ENCODE results near the gene CEP83.

CEP83 gene

GRCh38 chr12:94304012-94304411 is 155.7 kb downstream of the CEP83 start:
- Histone ChIP-seq H3K27me3 (ENCODE audit: control insufficient read depth, low read length) (no peaks in the 10 kb centered on the region), H4K20me1 (ENCODE audit: control insufficient read depth, insufficient read depth, low read depth, low read length) (no peaks in the 10 kb centered on the region), H3K4me3 (ENCODE audit: low read length) (no peak overlapping the region), H3K9me2 (replicated peaks; ENCODE audit: control insufficient read depth, low read length) (no peaks in the 10 kb centered on the region), H3K27ac (ENCODE audit: low read depth, low read length) (no peak overlapping the region), H3F3A (ENCODE audit: control insufficient read depth, insufficient read depth) (no peaks in the 10 kb centered on the region), H3K36me3 (ENCODE audit: control insufficient read depth, low read length) (peaks cover 48% of the 10 kb centered on the region), H3K9me3 (ENCODE audit: control insufficient read depth, insufficient read depth, low read length) (no peaks in the 10 kb centered on the region), H3K79me2 (ENCODE audit: control insufficient read depth, low read length) (no peaks in the 10 kb centered on the region), H3K4me2 (ENCODE audit: low read length) (no peak overlapping the region), H3K4me1 (ENCODE audit: control insufficient read depth, low read length) (no peaks in the 10 kb centered on the region)
- TF ChIP-seq, protein P1, sequence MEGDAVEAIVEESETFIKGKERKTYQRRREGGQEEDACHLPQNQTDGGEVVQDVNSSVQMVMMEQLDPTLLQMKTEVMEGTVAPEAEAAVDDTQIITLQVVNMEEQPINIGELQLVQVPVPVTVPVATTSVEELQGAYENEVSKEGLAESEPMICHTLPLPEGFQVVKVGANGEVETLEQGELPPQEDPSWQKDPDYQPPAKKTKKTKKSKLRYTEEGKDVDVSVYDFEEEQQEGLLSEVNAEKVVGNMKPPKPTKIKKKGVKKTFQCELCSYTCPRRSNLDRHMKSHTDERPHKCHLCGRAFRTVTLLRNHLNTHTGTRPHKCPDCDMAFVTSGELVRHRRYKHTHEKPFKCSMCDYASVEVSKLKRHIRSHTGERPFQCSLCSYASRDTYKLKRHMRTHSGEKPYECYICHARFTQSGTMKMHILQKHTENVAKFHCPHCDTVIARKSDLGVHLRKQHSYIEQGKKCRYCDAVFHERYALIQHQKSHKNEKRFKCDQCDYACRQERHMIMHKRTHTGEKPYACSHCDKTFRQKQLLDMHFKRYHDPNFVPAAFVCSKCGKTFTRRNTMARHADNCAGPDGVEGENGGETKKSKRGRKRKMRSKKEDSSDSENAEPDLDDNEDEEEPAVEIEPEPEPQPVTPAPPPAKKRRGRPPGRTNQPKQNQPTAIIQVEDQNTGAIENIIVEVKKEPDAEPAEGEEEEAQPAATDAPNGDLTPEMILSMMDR (IDR thresholded peaks at IDR 0.05; ENCODE audit: low read depth, low read length, poor library complexity, severe bottlenecking): no peak
- TF ChIP-seq EZH2phosphoT487 (IDR thresholded peaks at IDR 0.05; ENCODE audit: borderline replicate concordance, low read length): no peak

GRCh38 chr12:94299846-94300245 is 159.8 kb downstream of the CEP83 start:
- H3K27me3 ChIP-seq (ENCODE audit: control insufficient read depth, low read length): no peaks in the 10 kb centered on the region
- no peaks in the 10 kb centered on the region for H4K20me1 ChIP-seq (ENCODE audit: control insufficient read depth, insufficient read depth, low read depth, low read length)
- H3K36me3 ChIP-seq (ENCODE audit: control insufficient read depth, low read length): peaks cover 14% of the 10 kb centered on the region
- H3K9me2 ChIP-seq (replicated peaks; ENCODE audit: control insufficient read depth, low read length): no peaks in the 10 kb centered on the region
- H3K79me2 ChIP-seq (ENCODE audit: control insufficient read depth, low read length): no peaks in the 10 kb centered on the region
- no peaks in the 10 kb centered on the region for H3K9me3 ChIP-seq (ENCODE audit: control insufficient read depth, insufficient read depth, low read length)
- no peak overlapping the region for H3K4me3 ChIP-seq (ENCODE audit: low read length)
- H3K4me2 ChIP-seq (ENCODE audit: low read length): no peak overlapping the region
- H3F3A ChIP-seq (ENCODE audit: control insufficient read depth, insufficient read depth): no peaks in the 10 kb centered on the region
- TF ChIP-seq, protein P1 (IDR thresholded peaks at IDR 0.05; ENCODE audit: low read depth, low read length, poor library complexity, severe bottlenecking): no peak
- TF ChIP-seq EZH2phosphoT487 (IDR thresholded peaks at IDR 0.05; ENCODE audit: borderline replicate concordance, low read length): no peak
- no peak overlapping the region for H3K27ac ChIP-seq (ENCODE audit: low read depth, low read length)
- H3K4me1 ChIP-seq (ENCODE audit: control insufficient read depth, low read length): peaks cover 14% of the 10 kb centered on the region

DNA sequence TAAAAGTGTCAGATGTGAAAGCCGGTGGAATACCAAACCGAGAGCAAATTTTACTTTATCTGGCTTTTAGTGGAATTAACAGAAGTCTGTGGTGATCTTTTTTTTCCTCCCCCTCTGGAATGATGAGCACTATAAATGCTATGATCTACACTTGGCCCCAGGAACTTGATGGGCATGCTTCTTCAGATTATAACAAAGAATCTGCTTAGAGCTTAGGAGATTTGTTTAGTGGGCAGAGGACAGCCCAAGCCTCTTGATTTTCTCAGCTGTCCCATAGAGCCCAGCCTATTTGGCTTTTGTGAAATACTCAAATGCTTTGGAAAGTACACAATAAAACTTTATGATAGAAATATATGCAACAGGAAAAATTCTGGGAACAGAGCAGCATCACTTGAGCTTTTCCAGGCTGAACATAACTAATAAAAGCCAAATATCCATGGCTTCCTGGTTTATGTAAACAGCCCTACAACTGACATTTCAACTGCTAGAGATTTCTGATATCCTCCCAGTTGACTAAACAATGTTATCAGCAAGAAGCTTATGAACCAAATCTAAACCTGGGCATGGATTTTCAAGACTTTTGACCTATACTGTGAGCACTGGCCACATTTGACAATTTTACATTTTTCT is 161.7 kb downstream of the CEP83 start:
- H3K4me3 ChIP-seq (ENCODE audit: low read length): no peak overlapping the region
- H3K36me3 ChIP-seq (ENCODE audit: control insufficient read depth, low read length): peaks cover 4% of the 10 kb centered on the region; the same call in 1 of the 2 replicates
- H3K4me1 ChIP-seq (ENCODE audit: control insufficient read depth, low read length): peaks cover 14% of the 10 kb centered on the region
- no peaks in the 10 kb centered on the region for H4K20me1 ChIP-seq (ENCODE audit: control insufficient read depth, insufficient read depth, low read depth, low read length)
- no peaks in the 10 kb centered on the region for H3K27me3 ChIP-seq (ENCODE audit: control insufficient read depth, low read length)
- H3K9me2 ChIP-seq (replicated peaks; ENCODE audit: control insufficient read depth, low read length): no peaks in the 10 kb centered on the region
- H3K79me2 ChIP-seq (ENCODE audit: control insufficient read depth, low read length): no peaks in the 10 kb centered on the region
- TF ChIP-seq, protein P1 (IDR thresholded peaks at IDR 0.05; ENCODE audit: low read depth, low read length, poor library complexity, severe bottlenecking): no peak
- no peak for TF ChIP-seq EZH2phosphoT487 (IDR thresholded peaks at IDR 0.05; ENCODE audit: borderline replicate concordance, low read length)
- H3K4me2 ChIP-seq (ENCODE audit: low read length): no peak overlapping the region; the same call in 1 of the 2 replicates
- no peak overlapping the region for H3K27ac ChIP-seq (ENCODE audit: low read depth, low read length)
- no peaks in the 10 kb centered on the region for H3K9me3 ChIP-seq (ENCODE audit: control insufficient read depth, insufficient read depth, low read length)
- H3F3A ChIP-seq (ENCODE audit: control insufficient read depth, insufficient read depth): no peaks in the 10 kb centered on the region
